HepG2 (cell line): ENCODE data around the gene LILRB3. TPM values are rescaled to one million over a fixed set of nuclear protein-coding genes. Genes with fewer than 3 reads are reported as not detected.

Source experiments
- AGO2 ChIP-seq: fragments of 200-400 bp; formaldehyde crosslinking; optimal IDR thresholded peaks from 2 replicates; pipeline ENCODE3; 2017; ENCODE audit warnings: mild to moderate bottlenecking, low read depth, low read length, moderate library complexity
- ATF5 ChIP-seq: sonication (generic); formaldehyde crosslinking; IDR thresholded peaks from 2 replicates; pipeline ENCODE4 v1.4.0; 2020; ENCODE audit warnings: mild to moderate bottlenecking, low read depth, missing genetic modification reagents
- HMGXB4 ChIP-seq, 2 experiments: sonication (generic) in 1 of 2; formaldehyde crosslinking in 1 of 2; IDR thresholded peaks; 2 replicates each; pipeline versions ENCODE4 v1.4.0 to v1.6.1; 2018 to 2020; ENCODE audit warnings: missing genetic modification reagents in 2 of 2, borderline replicate concordance in 1 of 2, low read depth in 1 of 2, mild to moderate bottlenecking in 1 of 2, missing biosample characterization in 1 of 2
- MED1 ChIP-seq: sonication (generic); formaldehyde crosslinking; IDR thresholded peaks from 2 replicates; pipeline ENCODE4 v1.4.0; 2020; ENCODE audit warnings: missing genetic modification reagents
- MXI1 ChIP-seq: IDR thresholded peaks from 3 replicates; pipeline ENCODE4 v1.6.1; 2012; ENCODE audit warnings: low read depth, low read length, inconsistent platforms, borderline replicate concordance
- NFAT5 ChIP-seq: sonication (generic); formaldehyde crosslinking; IDR thresholded peaks from 2 replicates; pipeline ENCODE4 v1.4.0; 2020; ENCODE audit warnings: missing genetic modification reagents
- SIN3B ChIP-seq: fragments of 150-350 bp; IDR thresholded peaks from 2 replicates; pipeline ENCODE4 v1.6.1; 2014; ENCODE audit warnings: low read length
- THYN1 ChIP-seq: sonication (generic); formaldehyde crosslinking; IDR thresholded peaks from 2 replicates; pipeline ENCODE4 v1.8.1; 2023; ENCODE audit warnings: low read depth, mild to moderate bottlenecking, moderate library complexity, missing genetic modification reagents, borderline replicate concordance
- TRAFD1 ChIP-seq: sonication (generic); formaldehyde crosslinking; IDR thresholded peaks from 2 replicates; pipeline ENCODE4 v1.5.1; 2020; ENCODE audit warnings: missing genetic modification reagents, mild to moderate bottlenecking, borderline replicate concordance
- XRCC5 ChIP-seq: fragments of 200-400 bp; formaldehyde crosslinking; optimal IDR thresholded peaks from 2 replicates; pipeline ENCODE3; 2017; ENCODE audit warnings: mild to moderate bottlenecking, low read length
- YEATS2 ChIP-seq: sonication (generic); formaldehyde crosslinking; IDR thresholded peaks from 2 replicates; pipeline ENCODE4 v1.4.0; 2020; ENCODE audit warnings: missing genetic modification reagents, borderline replicate concordance
- ZNF44 ChIP-seq: sonication (generic); formaldehyde crosslinking; IDR thresholded peaks from 2 replicates; pipeline ENCODE4 v1.5.1; 2020; ENCODE audit warnings: mild to moderate bottlenecking, missing genetic modification reagents
- ZNF562 ChIP-seq: sonication (generic); formaldehyde crosslinking; IDR thresholded peaks from 2 replicates; pipeline ENCODE4 v1.8.0; 2022; ENCODE audit warnings: missing genetic modification reagents, borderline replicate concordance
- ZNF841 ChIP-seq: sonication (generic); formaldehyde crosslinking; IDR thresholded peaks from 2 replicates; pipeline ENCODE4 v1.8.1; 2023; ENCODE audit warnings: missing genetic modification reagents, borderline replicate concordance
- ZNF879 ChIP-seq: sonication (generic); formaldehyde crosslinking; IDR thresholded peaks from 2 replicates; pipeline ENCODE4 v1.8.1; 2023; ENCODE audit warnings: missing genetic modification reagents
- polyA plus RNA-seq, 8 experiments: library from polyadenylated mRNA; depleted of rRNA in 3 of 8; stranded (reverse) in 7 of 8; unstranded in 1 of 8; fragments of >200 nt; fragmentation: Illumina TruSeq in 4 of 8; extraction: Trizol in 4 of 8; gene quantifications; 2 replicates each; pipeline versions ENCODE4 v1.2.1 to v1.2.3, GENCODE V29; 2011 to 2016; ENCODE audit warnings: low read depth in 4 of 8, missing spikeins in 1 of 8, mixed read lengths in 1 of 8; ENCODE audit not compliant: insufficient read depth in 1 of 8
- total RNA-seq, 5 experiments: library from RNA; depleted of rRNA; stranded (reverse); fragments of >200 nt; fragmentation: Illumina TruSeq; extraction: Trizol; gene quantifications; 2 replicates each; pipeline ENCODE4 v1.2.3, GENCODE V29; 2016; ENCODE audit warnings: low read depth in 1 of 5

Gene LILRB3
- total and polyA plus RNA-seq, 2 of the 13 experiments (the other 11 are each of a cell fraction or from before 2014, with no cell fraction given), result 0.22 TPM; not detected in 1

- no peak for TF ChIP-seq ZNF44 (CRISPR knock-in tag)
- no peak for TF ChIP-seq TRAFD1 (CRISPR knock-in tag)
- no peak for TF ChIP-seq THYN1 (CRISPR knock-in tag)
- peak; percentile 64 for TF ChIP-seq NFAT5
- TF ChIP-seq ZNF841 (CRISPR knock-in tag), result no peak
- TF ChIP-seq HMGXB4 (CRISPR knock-in tag; IDR thresholded peaks at IDR 0.05; ENCODE audit: borderline replicate concordance in 1 of 2, low read depth in 1 of 2), result peak; percentile 82 to 89; a peak in 3 of 4 replicates
- TF ChIP-seq ZNF562 (CRISPR knock-in tag), result no peak
- TF ChIP-seq ZNF879 (CRISPR knock-in tag), result no peak
- peak; percentile 36; the same call in 1 of the 2 replicates for TF ChIP-seq YEATS2 (CRISPR knock-in tag)
- no peak for TF ChIP-seq SIN3B
- TF ChIP-seq ATF5 (CRISPR knock-in tag), result 0 out of 2 replicates have a peak, but pooled peaks have one; percentile 47
- TF ChIP-seq AGO2, result peak; percentile 65
- no peak for TF ChIP-seq MED1
- peak; percentile 77 for TF ChIP-seq XRCC5
- TF ChIP-seq MXI1, result peak; percentile 70; the same call in 1 of the 3 replicates
- TF ChIP-seq, all 625 proteins: peak for 154
Observed at GRCh38 chr19:54189145-54189734, 33.6 kb downstream of the LILRB3 start, which contains the start of gene MBOAT7 (continued).
